ENCODE data around the gene PRKAG3.

The PRKAG3 gene

GRCh38 chr2:218831378-218831990, at the start of gene PRKAG3:
PRKAG3 (minus strand) TSS chr2:218831803.
- DNase-seq: no peak

DNA sequence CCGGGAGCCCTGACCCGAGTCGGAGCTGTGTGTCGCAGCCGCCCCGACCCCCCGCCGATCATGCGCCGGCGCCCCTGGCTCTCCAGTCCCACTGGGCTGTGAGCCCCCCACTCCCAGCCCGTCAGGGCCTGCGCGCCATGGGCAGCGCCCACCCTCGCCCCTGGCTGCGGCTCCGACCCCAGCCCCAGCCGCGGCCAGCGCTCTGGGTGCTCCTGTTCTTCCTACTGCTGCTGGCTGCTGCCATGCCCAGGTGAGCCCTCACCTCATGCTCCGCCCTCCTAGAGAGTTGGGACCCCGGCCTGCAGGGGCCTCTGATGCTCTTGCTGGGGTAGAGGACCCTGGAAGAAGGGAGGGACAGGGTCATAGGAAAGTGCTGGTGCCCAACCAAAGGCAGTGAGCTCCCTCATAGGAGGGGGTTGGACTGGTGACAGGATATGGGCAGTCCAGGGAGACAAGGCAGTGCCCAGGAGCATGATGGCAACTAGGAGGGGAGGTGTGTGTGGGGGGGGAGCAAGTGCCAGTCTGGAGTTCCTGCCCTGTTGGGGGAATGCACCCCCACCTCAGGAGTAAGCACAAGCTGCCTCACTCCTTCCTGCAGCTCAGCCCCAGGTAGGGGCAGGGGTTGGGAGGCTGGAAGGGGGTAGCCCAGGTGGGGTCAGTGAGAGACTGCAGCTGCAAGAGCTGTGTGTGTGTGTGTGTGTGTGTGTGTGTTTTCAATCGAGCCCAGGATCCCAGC, 49.4 kb upstream of the PRKAG3 start:
- no peak for DNase-seq

DNA sequence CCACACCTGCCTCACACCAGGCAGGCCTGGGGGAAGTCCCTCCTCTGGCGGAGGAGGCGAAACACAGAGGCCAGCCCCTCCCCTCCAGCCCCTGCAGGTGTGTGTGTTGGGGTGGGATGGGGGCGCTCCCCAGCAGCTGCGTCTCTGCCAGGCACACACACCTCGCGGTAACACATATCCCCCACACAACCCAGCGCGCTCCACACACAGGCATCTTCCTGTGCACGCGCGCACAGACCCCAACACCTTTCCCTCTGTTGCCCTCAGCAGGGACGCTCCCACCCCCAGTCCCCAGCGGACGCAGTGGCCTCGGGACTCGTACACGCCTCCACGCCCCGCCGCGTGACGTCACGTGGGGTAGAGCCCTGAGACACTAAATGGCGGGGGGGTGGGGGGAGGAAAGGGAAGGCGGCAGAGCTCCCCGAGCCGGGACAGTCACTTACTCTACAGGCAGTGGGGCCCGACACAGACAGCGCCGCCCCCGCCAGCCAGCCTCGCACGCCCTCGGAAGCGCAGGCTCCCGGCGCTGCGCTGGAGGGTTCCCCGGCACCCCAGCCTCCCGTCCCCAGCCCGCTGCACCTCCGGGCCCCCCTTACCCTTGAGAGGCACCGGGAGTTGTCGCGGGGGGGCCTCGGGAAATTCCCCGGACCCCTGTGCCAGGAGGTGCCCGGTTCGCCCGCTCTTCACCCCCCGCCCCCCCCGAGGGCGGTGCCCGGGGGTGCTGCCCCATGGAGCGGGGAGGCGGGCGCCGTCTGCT, 48.7 kb upstream of the PRKAG3 start, which contains the start of gene WNT10A:
Gene WNT10A (plus strand): TSS at position 751 of the 757 bp plus-strand sequence. CDS start 144 bp downstream, outside the sequence.
- no peak for DNase-seq

DNA sequence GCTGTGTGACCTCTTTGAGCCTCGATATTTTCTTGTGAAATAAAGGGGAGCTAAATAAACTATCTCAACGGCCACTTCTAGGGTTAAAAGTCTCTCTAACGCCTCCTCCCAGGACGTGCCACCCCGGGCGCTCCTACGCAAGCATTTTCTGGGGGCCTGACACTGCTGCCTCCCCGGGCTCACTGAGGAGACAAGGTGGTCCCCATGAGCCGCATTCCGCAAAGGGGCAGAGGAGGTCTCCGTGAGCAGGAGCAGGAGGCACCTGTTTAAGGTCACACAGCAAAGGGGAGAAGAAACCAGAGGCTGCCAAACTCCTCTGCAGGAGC, 48.1 kb upstream of the PRKAG3 start:
- DNase-seq: no peak

DNA sequence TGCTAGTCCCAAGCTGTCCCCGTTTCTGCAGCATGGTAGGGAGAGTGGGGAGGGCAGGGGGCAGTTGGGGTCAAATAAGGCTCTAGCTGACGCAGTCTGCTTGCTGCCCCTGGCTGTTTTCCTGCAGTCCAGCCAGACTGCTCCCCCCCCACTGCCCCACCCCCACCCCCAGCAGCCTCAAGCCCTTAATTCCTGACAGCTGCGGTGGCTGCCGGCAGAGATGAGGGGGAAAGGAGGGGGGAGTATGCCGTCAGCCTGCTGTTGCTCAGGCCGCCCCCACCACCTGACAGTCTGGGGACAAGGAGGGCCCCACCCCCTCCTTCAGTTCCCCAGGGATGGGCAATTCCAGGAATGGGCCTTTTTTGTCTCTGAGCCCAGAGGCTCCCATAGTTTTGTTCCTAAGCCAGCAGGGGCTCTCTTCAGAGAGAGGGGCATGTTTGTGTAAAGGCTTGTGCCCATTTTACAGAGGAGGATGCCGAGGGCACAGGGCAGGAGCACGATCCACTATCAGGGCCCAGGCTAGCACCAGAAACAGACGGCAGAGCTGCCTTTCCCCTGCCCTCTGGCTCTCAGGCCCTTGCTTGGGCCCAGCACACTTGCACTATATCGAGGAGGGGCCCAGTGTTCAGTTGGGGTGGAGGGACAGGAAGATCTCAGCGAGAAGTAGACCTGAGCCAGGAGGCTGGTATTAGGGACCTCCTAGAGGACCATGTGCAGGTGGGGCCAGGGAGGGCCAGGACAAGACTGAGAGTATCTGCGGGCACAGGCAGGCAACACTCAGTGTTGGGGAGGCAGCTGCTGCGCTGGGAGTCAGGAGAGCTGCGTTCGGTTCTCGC, 47.5 kb upstream of the PRKAG3 start:
- DNase-seq: no peak

DNA sequence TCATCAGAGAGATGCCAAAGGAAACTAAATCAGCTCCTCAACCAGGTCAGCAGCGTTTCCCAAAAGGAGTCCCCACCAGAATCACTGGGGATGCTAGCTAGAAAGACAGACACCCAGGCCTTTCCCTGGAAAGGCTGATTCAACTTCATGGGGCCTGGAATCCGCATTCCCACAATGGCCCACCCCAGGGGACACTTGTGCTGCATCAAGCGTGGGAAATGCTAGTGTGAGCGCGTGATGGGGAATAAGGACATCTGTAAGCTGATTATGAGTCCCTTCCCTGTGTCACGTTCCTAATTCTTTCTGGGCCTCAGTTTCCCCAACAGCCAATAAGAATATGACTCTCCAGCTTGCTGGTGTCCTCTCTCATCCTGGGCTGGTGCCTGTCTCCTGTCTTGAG, 46.9 kb upstream of the PRKAG3 start:
- DNase-seq: no peak

GRCh38 chr2:218877891-218878290, 46.3 kb upstream of the PRKAG3 start:
- DNase-seq: no peak

- no peak for DNase-seq
Measured at GRCh38 chr2:218877331-218877730, 45.7 kb upstream of the PRKAG3 start.

GRCh38 chr2:218876562-218877219, 45.1 kb upstream of the PRKAG3 start:
- peak in 1 of 2 experiments; percentile 62 for DNase-seq

- no peak for DNase-seq
Measured at GRCh38 chr2:218875692-218876246, 44.2 kb upstream of the PRKAG3 start.

DNA sequence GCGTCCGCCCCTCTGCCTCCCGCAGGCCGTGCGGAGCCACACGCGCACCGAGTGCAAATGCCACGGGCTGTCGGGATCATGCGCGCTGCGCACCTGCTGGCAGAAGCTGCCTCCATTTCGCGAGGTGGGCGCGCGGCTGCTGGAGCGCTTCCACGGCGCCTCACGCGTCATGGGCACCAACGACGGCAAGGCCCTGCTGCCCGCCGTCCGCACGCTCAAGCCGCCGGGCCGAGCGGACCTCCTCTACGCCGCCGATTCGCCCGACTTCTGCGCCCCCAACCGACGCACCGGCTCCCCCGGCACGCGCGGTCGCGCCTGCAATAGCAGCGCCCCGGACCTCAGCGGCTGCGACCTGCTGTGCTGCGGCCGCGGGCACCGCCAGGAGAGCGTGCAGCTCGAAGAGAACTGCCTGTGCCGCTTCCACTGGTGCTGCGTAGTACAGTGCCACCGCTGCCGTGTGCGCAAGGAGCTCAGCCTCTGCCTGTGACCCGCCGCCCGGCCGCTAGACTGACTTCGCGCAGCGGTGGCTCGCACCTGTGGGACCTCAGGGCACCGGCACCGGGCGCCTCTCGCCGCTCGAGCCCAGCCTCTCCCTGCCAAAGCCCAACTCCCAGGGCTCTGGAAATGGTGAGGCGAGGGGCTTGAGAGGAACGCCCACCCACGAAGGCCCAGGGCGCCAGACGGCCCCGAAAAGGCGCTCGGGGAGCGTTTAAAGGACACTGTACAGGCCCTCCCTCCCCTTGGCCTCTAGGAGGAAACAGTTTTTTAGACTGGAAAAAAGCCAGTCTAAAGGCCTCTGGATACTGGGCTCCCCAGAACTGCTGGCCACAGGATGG, 42.0 kb upstream of the PRKAG3 start:
- DNase-seq: no peak

DNA sequence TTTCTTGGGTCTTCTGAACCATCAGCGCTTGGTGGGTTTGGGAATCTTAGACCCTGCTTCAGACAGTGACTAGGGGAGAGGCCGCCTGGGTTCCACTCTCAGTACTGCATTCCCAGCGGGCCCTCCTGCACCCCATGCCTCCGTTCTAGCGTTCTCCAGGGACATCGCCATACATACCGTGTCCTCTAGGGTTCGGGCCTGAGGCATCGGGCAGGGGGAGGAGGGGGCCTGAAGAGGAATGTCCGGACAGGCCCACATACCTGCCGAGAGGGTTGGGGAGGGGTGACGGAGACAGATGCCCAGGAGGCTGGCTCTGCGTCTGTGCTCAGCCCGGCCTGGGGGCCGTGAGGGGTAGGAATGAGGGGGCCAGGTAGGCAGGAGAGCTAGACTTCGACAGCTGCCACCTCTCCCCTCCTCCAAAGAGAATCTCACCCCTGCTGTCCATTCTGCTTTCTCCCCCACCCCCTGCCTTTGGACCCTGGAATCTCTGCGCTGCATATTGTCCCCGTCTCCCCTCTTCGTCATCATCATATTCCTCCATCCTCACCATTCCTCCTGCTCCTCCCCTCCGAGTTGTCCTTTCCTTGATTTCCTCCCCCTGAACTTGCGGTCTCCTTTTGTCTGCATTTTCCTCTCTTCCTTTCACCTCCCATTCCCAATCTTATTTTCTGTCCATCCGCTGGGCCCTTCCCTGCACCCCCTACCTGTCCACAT, 41.2 kb upstream of the PRKAG3 start:
- no peak for DNase-seq

- DNase-seq: no peak
Measured at GRCh38 chr2:218871345-218872302, 40.0 kb upstream of the PRKAG3 start.

DNA sequence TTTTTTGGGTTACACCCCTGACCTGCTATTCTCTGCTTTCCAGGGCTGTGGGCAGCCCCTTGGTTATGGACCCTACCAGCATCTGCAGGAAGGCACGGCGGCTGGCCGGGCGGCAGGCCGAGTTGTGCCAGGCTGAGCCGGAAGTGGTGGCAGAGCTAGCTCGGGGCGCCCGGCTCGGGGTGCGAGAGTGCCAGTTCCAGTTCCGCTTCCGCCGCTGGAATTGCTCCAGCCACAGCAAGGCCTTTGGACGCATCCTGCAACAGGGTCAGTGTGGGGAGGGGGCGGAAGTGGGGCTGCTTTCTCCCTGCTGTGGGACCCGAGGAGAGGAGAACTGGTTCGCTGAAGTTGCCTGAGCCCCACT, 39.4 kb upstream of the PRKAG3 start:
- DNase-seq: no peak

DNA sequence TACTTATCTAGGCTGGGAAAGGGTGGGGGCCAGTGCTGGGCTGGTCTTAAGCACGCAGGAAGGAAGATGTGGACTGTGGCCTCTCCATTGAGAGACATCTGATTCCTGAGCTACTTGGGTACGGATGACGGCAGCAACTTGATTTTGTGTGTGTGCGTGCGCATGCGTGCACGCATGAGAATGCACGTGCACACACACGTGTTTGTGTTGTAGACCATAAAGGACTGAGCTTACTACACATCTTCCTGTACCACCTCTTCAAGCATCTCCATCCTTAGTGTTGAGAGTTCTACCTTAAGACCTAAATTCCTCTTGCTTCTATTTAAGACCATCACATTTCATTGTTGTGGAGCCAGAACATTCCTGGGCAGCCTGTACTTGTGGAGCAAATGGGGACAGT, 37.5 kb upstream of the PRKAG3 start:
- no peak for DNase-seq

DNA sequence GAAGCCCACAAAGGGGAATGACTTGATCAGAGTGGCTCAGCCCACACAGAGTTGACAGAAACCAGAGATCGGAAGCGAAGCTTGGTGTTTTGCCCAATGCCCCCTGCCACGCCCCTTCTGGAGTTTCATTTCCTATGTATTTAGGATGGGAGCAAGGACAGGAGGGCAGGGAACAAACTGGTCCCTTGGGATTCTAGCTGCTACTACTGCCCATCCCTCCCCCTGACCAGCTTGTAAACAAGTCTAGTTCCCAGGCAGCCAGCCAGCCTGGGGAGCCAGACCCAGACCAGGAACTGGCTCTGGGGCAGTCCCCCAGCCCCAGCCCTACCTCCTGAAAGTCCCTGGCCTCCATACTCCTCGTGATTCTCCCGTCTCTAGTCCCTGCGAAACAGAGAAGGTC, 36.3 kb upstream of the PRKAG3 start:
- DNase-seq: no peak

DNA sequence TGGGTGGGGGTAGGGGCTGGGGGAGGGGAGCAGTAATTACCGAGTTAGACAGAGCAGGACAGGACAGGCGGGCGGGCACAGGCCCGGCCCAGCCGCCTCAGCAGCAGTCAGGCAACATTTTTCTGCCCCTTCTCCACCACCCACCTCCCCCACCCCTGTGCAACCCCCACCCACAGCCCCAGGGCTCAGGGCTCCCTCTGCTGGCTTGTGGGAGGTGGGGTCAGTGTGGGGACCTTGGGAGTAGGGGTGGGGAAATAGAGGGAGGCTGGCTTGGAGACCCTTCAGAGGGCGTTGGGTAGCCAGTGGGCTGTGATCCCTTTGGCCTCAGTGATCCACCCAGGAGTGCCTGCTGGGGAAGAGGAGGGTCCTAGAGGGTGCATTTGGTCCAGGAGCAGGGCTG, 34.4 kb upstream of the PRKAG3 start:
- DNase-seq: no peak

DNA sequence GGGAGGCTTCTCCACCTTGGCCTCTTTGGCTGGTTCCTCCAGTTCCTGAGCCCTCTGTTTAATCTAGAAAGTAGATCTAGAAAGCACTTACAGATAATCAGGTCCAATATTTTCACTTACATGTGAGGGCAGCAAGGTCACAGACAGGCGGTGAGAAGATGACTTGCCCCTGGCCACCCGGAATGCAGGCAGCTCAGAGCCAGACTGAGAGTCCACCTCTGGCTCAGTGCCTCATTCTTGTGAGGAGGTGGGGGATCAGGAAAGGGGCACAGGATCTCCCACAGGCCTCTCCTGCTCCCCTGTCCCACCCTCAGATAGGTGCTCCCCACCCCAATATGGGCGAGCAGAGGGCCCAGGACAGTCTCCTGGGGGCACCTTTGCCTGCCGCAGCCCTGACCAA, 33.8 kb upstream of the PRKAG3 start:
- DNase-seq: no peak

GRCh38 chr2:218863021-218863520, 31.5 kb upstream of the PRKAG3 start:
- no peak for DNase-seq
